ENCODE data around the gene CDK5RAP2. TPM values are rescaled to one million over a fixed set of nuclear protein-coding genes. Genes with fewer than 3 reads are reported as not detected.

Gene CDK5RAP2
- total RNA-seq, 6 experiments from 2014 or later = 25.9 to 61.6 (median 34.7) TPM

GRCh38 chr9:120626512-120626911 is 46.5 kb upstream of the CDK5RAP2 start:
- Histone ChIP-seq H3K27ac (peak overlapping the region; percentile 36 to 68 (median 53)), H3K4me1 (peaks cover 0 to 20% (median 4%) of the 10 kb centered on the region in 4 donors), H3K36me3 (peaks cover 0 to 2% (median under 1%) of the 10 kb centered on the region in 4 donors), H3K27me3 (no peaks in the 10 kb centered on the region), H3K9me3 (no peaks in the 10 kb centered on the region), H3K4me3 (peak overlapping the region in 1 of 3 donors; percentile 11)
- ATAC-seq (peak; percentile 18 to 39 (median 26)), DNase-seq (no peak)
- TF ChIP-seq POLR2A (IDR thresholded peaks at IDR 0.05) (no peak), CTCF (IDR thresholded peaks at IDR 0.05) (no peak)
- 50% methylated on average over 1 of the region's 1 CpG for WGBS (ENCODE audit: insufficient coverage, low coverage, low lambda C conversion rate, missing lambda C conversion rate)
- intact Hi-C loops (cut with DNase I) = no loop called here

- no peak for ATAC-seq
Observed at GRCh38 chr9:120625222-120625621, 45.3 kb upstream of the CDK5RAP2 start.

GRCh38 chr9:120622790-120623189 is 42.8 kb upstream of the CDK5RAP2 start:
- no peak for DNase-seq
- no peak overlapping the region for H3K4me3 ChIP-seq
- H3K9me3 ChIP-seq = no peaks in the 10 kb centered on the region
- H3K36me3 ChIP-seq = peaks cover 0 to 3% (median 1%) of the 10 kb centered on the region in 4 donors
- intact Hi-C loops (cut with DNase I) = no loop called here
- H3K27me3 ChIP-seq = no peaks in the 10 kb centered on the region
- TF ChIP-seq CTCF (IDR thresholded peaks at IDR 0.05) (no peak), POLR2A (IDR thresholded peaks at IDR 0.05) (no peak)
- no peak for ATAC-seq
- peaks cover 0 to 24% (median 11%) of the 10 kb centered on the region in 4 donors for H3K4me1 ChIP-seq
- no peak overlapping the region for H3K27ac ChIP-seq

More at GRCh38 chr9:120625222-120625621, 45.3 kb upstream of the CDK5RAP2 start:
- peaks cover 0 to 20% (median 4%) of the 10 kb centered on the region in 4 donors for H3K4me1 ChIP-seq
- H3K9me3 ChIP-seq = no peaks in the 10 kb centered on the region
- intact Hi-C loops (cut with DNase I) = no loop called here
- no peaks in the 10 kb centered on the region for H3K27me3 ChIP-seq
- DNase-seq = no peak
- no peak overlapping the region for H3K4me3 ChIP-seq
- H3K27ac ChIP-seq = no peak overlapping the region
- TF ChIP-seq POLR2A (IDR thresholded peaks at IDR 0.05) = no peak
- no peak for TF ChIP-seq CTCF (IDR thresholded peaks at IDR 0.05)
- peaks cover 0 to 3% (median 1%) of the 10 kb centered on the region in 4 donors for H3K36me3 ChIP-seq
- WGBS (ENCODE audit: insufficient coverage, low coverage, low lambda C conversion rate, missing lambda C conversion rate) = 84% methylated on average over 3 of the region's 6 CpGs

GRCh38 chr9:120621941-120622340 is 42.0 kb upstream of the CDK5RAP2 start:
- Histone ChIP-seq H3K27ac (no peak overlapping the region), H3K36me3 (peaks cover 0 to 3% (median 1%) of the 10 kb centered on the region in 4 donors), H3K4me3 (no peak overlapping the region), H3K4me1 (peaks cover 0 to 24% (median 12%) of the 10 kb centered on the region in 4 donors), H3K27me3 (no peaks in the 10 kb centered on the region), H3K9me3 (no peaks in the 10 kb centered on the region)
- ATAC-seq = no peak
- no peak for DNase-seq
- TF ChIP-seq POLR2A (IDR thresholded peaks at IDR 0.05) (no peak), CTCF (IDR thresholded peaks at IDR 0.05) (no peak)
- intact Hi-C loops (cut with DNase I) = no loop called here
- WGBS (ENCODE audit: insufficient coverage, low coverage, low lambda C conversion rate, missing lambda C conversion rate) = 100% methylated on average over 1 of the region's 1 CpG
